H1 (cell line): ENCODE results near the gene ITIH4. TPM values are rescaled to one million over a fixed set of nuclear protein-coding genes. Genes with fewer than 3 reads are reported as not detected.

ENCODE experiments used
- ATF2 ChIP-seq: IDR thresholded peaks from 2 replicates; pipeline ENCODE4 v1.6.1; 2012; ENCODE audit warnings: low read length, inconsistent platforms
- CHD2 ChIP-seq: IDR thresholded peaks from 2 replicates; pipeline ENCODE4 v1.6.1; 2012; ENCODE audit warnings: low read length, improper control_type of control experiment
- CTBP2 ChIP-seq: IDR thresholded peaks from 2 replicates; pipeline ENCODE4 v1.7.0; 2011; ENCODE audit warnings: borderline replicate concordance, mild to moderate bottlenecking, moderate library complexity, mixed read lengths, low read length; ENCODE audit not compliant: insufficient read depth, insufficient read length
- polyA plus RNA-seq, 7 experiments: library from polyadenylated mRNA; depleted of rRNA in 3 of 7; stranded (reverse) in 5 of 7; unstranded in 2 of 7; fragments of >200 nt in 5 of 7; fragments of 200-250 nt in 2 of 7; gene quantifications; 1 replicate in 5 of 7; 2 replicates in 1 of 7; 4 replicates in 1 of 7; pipeline versions ENCODE4 v1.2.1 to v1.2.3, GENCODE V29; 2011 to 2013; ENCODE audit warnings: missing spikeins in 2 of 7, mixed read lengths in 2 of 7
- total RNA-seq: library from RNA; stranded (reverse); fragmentation: NEBNext Ultra II Directional; extraction: Animal tissue kit (Norgen Biotek cat#: 25700); gene quantifications from 2 replicates; pipeline ENCODE4 v1.2.1, GENCODE V29; 2021

Gene ITIH4
- total and polyA plus RNA-seq, 2 of the 8 experiments (the other 6 are each of a cell fraction or from before 2014, with no cell fraction given), result 3.4 to 3.7 TPM

GRCh38 chr3:52838561-52839267, 8.2 kb upstream of the ITIH4 start (continued):
- TF ChIP-seq ATF2 (no peak), CTBP2 (no peak), CHD2 (no peak)
